Epithelial cell of prostate (primary cell): ENCODE data around the gene OXCT2.
"Not testable (repeated sequence)": the region's sequence is repeated elsewhere in the genome, so short reads cannot be mapped to it uniquely, and the experiment has no call there.

Source experiments
- DNase-seq: peaks from one replicate; pipeline ENCODE4 v3.0.0-alpha.2; 2011; ENCODE audit warnings: low read depth, low spot score
- H3K27ac ChIP-seq: fragments of 450-650 bp; 2 replicates; pipeline ENCODE4 v1.5.1; 2017; ENCODE audit warnings: mild to moderate bottlenecking

Gene OXCT2

DNA sequence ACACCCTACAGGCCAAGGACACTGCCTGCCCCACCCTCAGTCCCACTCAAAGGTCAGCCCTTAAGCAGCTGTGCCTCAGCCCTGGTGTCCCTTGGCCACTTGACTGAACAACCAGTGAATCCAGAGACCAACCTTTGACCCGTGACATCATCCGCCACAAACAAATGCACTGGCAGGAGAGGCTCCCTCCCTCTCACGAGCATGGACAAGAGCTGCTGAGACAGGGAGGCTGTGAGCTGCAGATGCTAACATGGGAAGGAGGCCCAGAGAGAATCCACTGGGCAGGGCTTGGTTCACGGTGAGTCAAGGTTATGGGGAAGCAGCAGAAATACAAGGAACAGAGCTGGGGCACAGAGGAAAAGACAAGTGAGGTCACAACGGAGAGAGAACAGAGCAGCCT lies 4.7 kb downstream of the OXCT2 start:
- not testable (repeated sequence) for DNase-seq, H3K27ac ChIP-seq

DNA sequence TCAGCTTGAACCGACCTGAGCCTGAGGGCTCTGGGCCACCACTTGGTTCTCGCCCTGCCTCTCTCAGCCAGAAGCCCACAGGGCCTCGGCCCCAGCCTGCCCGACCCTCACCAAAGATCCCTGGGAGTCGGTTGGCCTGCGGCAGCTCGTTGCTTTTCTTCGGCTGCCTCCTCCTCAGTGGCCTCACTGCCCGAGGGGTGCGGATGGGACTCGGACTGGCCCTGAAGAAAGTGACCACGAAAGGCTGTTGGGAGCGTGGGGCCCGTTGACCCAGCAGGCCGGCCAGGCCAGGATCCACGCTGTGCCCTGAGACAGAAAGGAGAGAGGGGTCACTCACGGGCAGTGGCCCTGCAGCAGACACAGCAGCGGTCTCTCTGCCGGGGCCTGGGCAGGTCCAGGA lies 6.6 kb downstream of the OXCT2 start:
- not testable (repeated sequence) for DNase-seq, H3K27ac ChIP-seq

DNA sequence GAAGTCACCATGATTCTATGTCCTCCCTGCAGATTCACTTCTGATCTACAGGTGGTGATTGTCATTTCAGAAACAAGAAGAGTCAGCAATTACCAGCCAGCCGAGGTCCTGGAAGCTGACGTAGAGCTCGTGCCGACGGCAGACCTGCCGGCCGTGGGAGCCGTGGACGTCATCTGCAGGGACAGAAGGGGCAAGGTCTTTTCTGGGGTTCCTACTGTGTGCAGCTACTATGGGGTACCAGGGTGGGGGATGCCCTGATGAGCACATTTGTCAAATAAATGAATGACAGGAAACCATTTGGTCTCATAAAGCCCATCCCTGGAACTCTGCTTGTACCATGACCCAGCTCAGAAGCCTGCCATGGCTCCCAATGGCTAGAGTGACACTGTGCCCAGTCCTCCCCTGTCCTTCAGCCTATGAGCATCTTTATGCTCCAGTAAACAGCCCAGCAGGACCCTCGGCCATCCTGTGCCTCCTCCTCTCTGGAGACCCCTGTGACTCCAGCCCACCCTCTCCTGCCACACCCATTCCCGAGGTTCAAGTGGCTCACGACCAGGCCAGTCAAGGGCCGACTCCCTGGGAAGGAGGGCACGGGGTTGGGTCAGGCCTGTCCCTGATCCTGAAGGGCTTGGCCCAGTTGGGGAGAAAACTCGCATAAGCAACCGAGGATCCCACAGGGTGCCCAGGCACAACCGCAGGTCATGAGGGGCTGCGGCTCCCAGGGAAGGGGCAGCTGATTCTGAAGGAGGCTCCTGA lies 7.4 kb downstream of the OXCT2 start:
- not testable (repeated sequence) for DNase-seq, H3K27ac ChIP-seq

GRCh38 chr1:39762550-39763540 lies 8.3 kb downstream of the OXCT2 start:
- H3K27ac ChIP-seq, result no peak overlapping the region
- DNase-seq, result no peak

GRCh38 chr1:39761557-39762260 lies 9.4 kb downstream of the OXCT2 start:
- no peak overlapping the region for H3K27ac ChIP-seq
- no peak for DNase-seq

- H3K27ac ChIP-seq, result no peak overlapping the region
- DNase-seq, result no peak
These were observed 10.1 kb downstream of the OXCT2 start for GRCh38 chr1:39761016-39761415.

- H3K27ac ChIP-seq, result no peak overlapping the region
These were observed 10.8 kb downstream of the OXCT2 start for GRCh38 chr1:39760074-39761008.

DNA sequence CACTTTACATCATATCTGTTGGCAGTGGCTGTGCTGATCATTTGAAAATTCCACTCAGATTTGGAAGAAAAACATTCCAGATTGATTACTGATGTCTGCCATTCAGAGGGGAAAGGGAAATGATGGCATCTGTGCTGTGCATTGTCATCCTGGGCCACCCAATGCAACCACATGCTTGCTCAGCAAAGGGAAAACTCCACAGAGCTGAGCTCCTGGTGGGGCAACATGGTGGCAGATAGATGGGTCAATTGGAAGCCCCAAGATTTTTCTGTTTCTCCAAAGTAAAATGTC lies 11.8 kb downstream of the OXCT2 start:
- no peak for DNase-seq
- H3K27ac ChIP-seq, result no peak overlapping the region

More at GRCh38 chr1:39760074-39761008, 10.8 kb downstream of the OXCT2 start:
- no peak for DNase-seq

GRCh38 chr1:39758556-39759435 lies 12.4 kb downstream of the OXCT2 start:
- no peak for DNase-seq
- no peak overlapping the region for H3K27ac ChIP-seq

DNA sequence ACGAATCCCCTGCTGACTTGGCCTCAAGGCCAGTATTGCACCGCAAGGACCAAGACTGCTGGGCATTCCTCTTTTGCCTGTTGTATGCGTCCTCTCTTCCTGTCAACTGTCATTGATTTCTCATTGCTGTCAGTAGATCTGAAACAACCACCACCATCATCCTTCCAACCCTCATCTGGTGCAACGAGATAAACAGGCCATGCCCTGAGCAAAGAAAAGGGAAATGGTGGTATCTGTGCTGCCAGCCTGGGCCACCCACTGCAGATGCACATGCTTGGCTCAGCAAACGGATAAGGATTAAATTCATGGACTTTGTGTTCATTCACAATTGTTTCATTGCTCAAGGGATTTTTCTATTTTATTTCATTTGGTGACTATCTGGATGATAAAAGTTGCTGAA lies 13.6 kb downstream of the OXCT2 start:
- DNase-seq, result no peak
- H3K27ac ChIP-seq, result no peak overlapping the region

- no peak overlapping the region for H3K27ac ChIP-seq
- DNase-seq, result no peak
These were observed 15.0 kb downstream of the OXCT2 start for GRCh38 chr1:39755965-39756659.

DNA sequence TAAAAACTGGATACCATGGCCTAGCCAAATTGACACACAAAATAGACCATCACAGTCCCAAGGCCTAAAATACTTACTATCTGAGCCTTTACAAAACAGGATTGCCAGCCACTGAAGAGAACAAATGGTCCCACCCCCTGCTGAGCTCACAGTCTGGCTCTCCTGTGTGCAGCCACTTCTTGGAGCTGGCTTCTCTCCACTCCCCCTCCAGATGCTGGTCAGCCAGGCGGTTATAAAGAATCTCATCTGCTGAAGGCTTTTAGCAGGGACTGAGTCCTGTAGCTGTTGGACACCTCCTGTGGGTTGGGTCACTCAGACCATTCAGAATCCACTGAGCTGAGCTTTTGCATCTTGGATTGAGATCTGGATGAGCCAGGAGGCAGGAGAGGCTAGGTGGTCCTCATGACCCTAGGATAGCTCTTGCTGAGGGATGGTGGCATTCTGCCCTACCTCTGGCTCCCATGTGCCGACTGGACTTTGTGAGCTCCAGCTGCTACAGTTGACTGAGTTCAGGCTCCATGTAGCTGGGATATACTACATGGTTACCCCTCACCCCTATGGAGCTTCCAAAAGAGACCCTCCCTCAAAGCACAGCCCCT lies 16.1 kb downstream of the OXCT2 start:
- DNase-seq, result no peak

DNA sequence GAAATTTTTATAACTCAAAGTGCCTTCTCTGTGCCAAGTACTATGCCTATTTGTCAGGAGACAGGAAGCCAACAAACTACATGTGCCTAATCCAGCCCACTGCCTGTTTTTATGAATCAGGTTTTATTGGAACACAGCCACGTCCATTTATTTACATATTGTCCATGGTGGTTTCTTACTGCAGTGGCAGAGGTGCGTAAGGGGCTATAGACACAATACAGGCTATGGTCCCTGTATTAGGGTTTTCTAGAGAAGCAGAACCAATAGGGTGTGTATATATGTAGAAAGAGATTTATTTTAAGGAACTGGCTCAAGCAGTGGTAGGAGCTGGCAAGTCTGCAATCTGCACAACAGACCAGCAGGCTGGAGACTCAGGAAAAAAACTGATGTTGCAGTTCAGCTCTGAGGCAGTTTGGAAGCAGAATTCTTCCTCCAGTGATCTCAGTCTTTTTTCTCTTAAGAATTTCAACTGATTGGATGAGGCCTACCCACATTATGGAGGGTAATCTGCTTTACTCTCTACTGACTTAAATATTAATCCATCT lies 17.1 kb downstream of the OXCT2 start:
- H3K27ac ChIP-seq, result no peak overlapping the region
- DNase-seq, result no peak

More for the DNA sequence above, 16.1 kb downstream of the OXCT2 start:
- H3K27ac ChIP-seq, result no peak overlapping the region

DNA sequence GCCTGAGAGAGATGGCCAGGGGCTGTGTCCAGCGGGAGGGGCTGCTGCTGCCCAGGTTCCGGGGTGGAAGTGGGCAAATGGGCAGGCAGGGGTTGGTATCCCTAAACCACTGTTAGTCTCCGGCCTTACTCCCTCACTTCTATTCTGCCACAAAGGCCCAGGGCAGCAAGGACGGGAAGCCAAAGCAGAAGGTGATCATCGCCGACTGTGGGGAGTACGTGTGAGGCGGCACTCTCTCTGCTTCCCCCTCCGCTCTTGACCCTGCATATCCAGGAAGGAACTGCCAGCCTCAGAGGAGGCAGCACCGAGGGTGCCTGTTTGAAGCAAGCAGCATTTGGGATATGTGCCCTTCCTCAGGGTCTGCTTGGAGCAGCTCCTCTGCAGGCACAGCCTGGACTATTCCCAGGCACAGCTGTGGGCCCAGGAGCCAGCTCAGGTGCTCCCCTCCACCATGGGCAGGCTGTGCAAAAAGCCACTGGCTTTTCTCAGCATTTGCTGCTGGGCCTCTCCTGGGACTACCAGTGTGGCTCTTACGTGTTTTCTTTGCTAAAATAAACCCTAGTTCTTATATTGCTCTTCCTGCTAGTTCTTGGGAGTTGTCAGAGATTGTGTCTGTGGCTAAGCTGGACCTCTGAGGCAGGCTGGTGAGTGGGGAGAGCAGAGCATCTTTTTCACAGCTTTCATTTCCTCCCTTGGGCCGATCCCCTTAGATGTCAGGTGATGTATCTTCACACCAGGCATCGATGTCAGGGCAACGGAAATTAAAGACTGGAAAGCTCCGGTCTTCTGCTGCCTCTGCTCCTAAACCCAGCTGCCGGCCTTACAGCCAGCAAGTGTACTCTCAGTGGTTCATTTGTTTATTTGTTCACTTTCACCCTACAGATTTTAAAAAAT lies 17.8 kb downstream of the OXCT2 start:
- no peak overlapping the region for H3K27ac ChIP-seq
- DNase-seq, result no peak

- no peak for DNase-seq
- no peak overlapping the region for H3K27ac ChIP-seq
These were observed 18.4 kb downstream of the OXCT2 start for GRCh38 chr1:39752703-39753102.

DNA sequence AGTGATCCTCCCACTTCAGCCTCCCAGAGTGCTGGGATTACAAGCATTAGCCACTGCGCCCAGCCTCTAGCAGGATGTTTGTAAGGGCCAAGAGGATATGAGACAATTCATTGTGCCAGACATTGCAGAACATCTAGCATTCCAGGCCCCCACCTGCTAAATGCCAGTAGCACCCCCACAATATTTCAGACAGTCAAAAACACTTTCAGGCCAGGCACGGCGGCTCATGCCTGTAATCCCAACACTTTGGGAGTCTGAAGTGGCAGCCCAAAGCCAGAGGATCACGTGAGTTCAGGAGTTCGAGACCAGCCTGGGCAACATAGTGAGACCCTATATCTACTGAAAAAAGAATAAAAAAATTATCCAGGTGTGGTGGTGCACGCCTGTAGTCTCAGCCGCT lies 19.6 kb downstream of the OXCT2 start:
- no peak for DNase-seq
- H3K27ac ChIP-seq, result no peak overlapping the region
